ENCODE data around the gene PDE6H.

PDE6H gene

GRCh38 chr12:14976658-14977057 is 3.8 kb downstream of the PDE6H start:
- no peak for DNase-seq

GRCh38 chr12:14979468-14979867 is 6.6 kb downstream of the PDE6H start:
- no peak for DNase-seq

- no peak for DNase-seq
Observed at GRCh38 chr12:14981049-14981448, 8.2 kb downstream of the PDE6H start.

GRCh38 chr12:14982562-14982961 is 9.7 kb downstream of the PDE6H start:
- no peak for DNase-seq

GRCh38 chr12:14982991-14983390 is 10.1 kb downstream of the PDE6H start:
- DNase-seq, result no peak

GRCh38 chr12:14984036-14984435 is 11.2 kb downstream of the PDE6H start:
- DNase-seq, result no peak

GRCh38 chr12:14984766-14985285 is 12.0 kb downstream of the PDE6H start:
- DNase-seq, result no peak

- no peak for DNase-seq
Observed at GRCh38 chr12:14986449-14986848, 13.6 kb downstream of the PDE6H start.

GRCh38 chr12:14988035-14988434 is 15.2 kb downstream of the PDE6H start:
- DNase-seq, result no peak

- no peak for DNase-seq
Observed at GRCh38 chr12:14989790-14990189, 16.9 kb downstream of the PDE6H start.

- DNase-seq, result no peak
Observed at GRCh38 chr12:14991069-14991468, 18.2 kb downstream of the PDE6H start.

- DNase-seq, result no peak
Observed at GRCh38 chr12:14992673-14993072, 19.8 kb downstream of the PDE6H start.

GRCh38 chr12:14993117-14993516 is 20.3 kb downstream of the PDE6H start:
- no peak for DNase-seq

GRCh38 chr12:14993537-14994266 is 20.9 kb downstream of the PDE6H start:
- no peak for DNase-seq

GRCh38 chr12:14994610-14995009 is 21.8 kb downstream of the PDE6H start:
- DNase-seq, result no peak

- DNase-seq, result peak in 1 of 2 experiments; percentile 2
Observed at GRCh38 chr12:14995583-14996425, 23.0 kb downstream of the PDE6H start.

GRCh38 chr12:14997998-14998397 is 25.2 kb downstream of the PDE6H start:
- DNase-seq, result no peak

GRCh38 chr12:14999021-14999694 is 26.3 kb downstream of the PDE6H start:
- no peak for DNase-seq

- no peak for DNase-seq
Observed at GRCh38 chr12:14999695-15000365, 27.0 kb downstream of the PDE6H start.

GRCh38 chr12:15000575-15000974 is 27.7 kb downstream of the PDE6H start:
- no peak for DNase-seq

- DNase-seq, result no peak
Observed at GRCh38 chr12:15001733-15002382, 29.0 kb downstream of the PDE6H start.

GRCh38 chr12:15004421-15004820 is 31.6 kb downstream of the PDE6H start:
- no peak for DNase-seq

Data from SHP77 (cell line).